Measurements from ENCODE around the gene PRPF40A.

Gene PRPF40A

DNA sequence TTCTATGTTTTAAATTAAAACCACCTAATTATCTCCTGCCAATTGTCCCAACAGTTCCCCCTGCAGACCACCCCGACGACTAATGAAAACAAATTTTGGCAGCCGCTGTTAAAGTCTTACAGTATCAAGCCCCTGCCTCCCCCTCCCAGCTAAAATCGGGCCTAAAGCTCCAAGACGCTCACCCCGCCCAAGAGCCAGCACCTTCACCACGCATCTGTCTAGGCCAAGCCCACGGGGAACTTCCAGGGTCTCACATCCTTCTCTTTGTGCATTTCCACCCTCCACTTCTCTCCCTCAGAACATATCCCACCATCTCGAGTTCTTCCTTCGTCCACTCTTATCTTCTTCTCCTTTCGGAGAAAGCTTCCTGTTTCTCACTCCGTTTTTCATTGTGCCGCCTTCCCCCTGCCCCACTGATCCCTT lies 445 bp downstream of the PRPF40A start:
- DNase-seq = no peak

DNA sequence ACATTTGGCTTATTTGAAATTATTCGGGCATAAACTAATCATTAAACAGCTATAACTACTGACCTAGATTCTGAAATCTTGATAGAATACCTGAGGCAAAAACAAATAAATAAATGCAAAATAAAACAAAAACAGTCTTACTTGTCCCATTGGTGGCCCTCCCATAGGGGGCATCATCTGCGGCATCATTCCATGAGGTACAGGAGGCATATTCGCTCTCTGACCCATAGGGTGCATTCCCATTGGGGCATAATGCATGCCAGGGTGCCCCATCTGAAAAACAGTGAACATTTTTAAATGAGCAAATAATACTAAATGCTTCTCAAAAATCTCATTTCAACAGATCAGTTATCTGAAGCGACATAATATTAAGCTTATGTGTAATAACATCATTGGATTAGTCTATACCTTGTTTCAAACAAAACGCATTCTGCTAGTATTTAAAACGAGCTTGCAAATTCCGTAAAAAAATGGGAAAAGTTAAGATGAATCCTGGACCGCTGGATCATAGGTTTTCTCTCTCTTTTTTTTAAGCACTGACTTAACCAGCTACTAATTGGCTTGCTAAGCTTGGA lies 1.3 kb downstream of the PRPF40A start:
- peak; percentile 45 for DNase-seq

DNA sequence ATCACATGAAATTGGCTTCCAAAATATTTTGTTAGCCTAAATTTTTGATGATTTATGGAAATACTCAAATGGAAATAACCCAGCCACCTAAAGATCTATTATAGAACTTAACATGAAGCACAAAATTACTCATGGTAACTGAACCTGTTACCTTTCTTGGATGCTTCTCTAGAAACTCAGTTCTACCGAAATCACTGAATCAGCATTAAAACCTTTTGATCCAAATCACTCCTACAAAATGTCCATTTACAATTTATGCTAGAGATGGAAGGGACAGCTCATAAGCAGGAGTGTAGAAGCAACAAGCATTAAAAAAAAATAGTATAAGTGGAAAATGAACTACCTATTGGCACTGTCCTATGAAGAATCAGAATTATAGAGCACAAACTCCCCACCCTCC lies 2.1 kb downstream of the PRPF40A start:
- no peak for DNase-seq

DNA sequence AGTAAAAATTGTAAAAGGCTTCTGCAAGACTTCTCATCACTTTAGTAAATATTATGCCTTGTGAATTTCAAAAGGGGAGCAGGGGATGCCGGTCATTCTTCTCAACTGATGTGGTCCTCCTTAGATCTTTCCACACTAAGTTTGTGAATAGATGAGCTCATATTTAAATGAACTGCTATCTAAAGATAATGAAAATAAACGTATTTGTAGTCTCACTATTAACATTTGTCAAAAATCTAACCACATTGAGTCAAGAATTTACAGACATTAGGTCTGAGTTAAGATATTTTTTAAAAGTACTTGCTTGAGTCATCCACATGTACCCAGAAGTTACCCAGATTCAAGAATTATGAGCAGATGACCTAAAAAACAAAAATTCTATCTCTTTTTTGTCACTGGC lies 6.5 kb downstream of the PRPF40A start:
- no peak for DNase-seq

DNA sequence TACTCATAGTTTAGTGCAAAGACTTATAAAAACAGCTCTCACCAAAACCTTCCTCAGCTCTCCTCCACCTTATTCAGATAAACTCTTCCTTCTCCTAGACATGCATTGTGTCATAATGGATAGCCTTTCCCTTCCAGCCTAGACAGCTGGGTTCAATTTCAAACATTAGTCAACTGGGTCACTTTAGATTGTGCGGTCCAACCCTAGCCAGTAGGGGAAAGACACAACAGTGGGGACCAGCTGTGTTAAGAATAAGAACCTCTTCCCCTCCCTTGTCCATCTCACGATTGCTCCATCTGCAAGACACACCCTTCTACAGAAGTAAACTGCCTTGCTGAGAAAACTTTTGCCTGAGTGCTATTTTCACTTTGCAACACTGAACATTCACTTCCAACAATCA lies 8.5 kb downstream of the PRPF40A start:
- DNase-seq = no peak

DNA sequence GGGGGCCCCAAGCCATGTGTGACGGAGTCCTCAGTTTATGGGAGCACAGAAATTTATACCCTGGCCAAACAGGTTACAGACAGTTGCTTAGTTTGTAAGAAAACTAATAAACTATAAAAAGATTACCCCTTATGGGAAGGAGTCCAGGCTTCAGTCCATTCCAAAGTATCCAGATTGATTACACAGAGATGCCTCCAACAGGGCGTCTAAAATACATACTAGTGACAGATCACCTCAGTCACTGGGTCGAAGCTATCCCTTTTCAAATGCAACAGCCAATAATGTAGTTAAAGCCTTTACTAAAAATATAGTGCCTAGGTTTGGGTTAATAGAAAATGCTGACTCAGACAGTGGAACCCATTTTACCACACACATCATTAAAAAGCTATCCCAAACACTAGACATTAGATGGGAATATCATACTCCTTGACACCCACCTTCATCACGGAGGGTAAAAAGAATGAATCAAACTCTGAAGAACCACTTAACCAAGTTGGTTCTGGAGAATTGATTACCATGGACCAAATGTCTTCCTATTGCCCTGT lies 10.7 kb downstream of the PRPF40A start:
- DNase-seq = no peak

DNA sequence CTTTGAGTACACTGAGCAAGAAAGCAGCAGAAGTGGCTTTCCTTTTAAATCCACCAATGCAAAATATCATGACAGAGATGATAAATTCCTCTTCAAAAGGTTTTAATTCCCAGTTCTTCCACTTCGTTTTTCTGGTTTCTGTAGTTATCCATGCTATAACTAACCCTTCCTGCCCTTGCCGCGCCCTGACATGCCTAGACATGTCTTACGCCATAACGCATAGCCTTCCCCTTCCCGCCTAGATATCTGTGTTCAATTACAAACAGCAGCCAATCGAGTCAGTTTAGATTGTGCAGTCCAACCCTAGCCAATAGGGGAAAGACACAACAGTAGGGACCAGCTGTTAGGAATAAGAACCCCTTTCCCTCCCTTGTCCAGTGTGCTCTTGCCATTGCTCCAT lies 16.1 kb downstream of the PRPF40A start:
- no peak for DNase-seq

DNA sequence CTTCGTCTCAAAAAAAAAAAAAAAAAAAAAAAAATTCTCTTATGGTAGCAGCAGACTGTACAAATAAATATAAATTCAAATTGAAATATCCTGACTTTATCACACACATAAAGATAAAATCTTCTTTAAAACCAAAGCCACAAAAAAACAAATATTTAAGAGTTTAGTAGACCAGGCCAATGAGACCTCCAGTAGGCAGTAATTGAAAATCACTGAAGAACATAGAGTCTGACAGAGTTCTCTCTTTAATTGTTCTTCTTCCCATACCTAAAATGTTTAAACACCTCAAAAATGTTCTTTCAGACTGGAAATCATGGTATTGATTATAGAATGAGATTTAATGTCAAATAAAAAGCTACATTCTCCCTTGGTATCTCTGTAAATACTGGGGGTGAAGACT lies 20.8 kb downstream of the PRPF40A start:
- no peak for DNase-seq

DNA sequence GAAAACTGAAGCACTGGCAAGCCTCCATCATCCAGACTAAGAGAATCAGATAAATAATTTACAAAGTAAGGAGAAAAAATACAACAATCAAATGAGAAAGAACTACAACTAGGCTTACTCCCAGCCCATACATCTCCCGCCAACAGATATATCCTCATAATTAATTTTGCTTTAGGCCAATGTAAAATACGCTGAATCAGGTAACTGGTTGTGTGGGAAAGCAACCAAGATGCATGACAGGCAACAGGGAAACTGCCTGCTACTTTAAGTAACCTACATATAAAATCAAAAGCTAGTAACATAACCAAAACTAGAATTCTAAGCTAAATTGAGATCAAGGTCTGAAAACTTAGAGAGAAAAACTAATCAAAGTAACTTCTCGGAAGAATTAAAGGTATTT lies 21.5 kb downstream of the PRPF40A start:
- DNase-seq = no peak

DNA sequence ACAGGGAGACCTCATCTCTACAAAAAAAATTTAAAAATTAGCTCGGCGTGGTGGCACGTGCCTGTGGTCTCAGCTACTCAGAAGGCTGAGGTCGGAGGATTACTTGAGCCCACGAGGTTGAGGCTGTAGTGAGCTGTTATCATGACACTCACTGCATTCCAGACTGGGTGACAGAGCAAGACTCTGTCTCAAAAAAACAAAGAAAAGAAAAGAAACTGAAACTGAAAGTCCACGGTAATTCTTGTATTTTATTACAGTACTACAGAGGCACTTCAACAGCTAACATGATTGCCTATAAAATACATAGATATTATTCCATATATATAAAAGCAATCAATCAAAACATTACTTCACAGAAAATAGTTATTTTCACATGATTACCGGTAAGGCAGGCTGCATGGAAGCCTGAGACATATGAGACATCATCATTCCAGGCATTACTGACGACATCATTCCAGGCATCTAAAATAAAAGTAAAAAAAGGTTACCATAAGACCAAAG lies 23.1 kb downstream of the PRPF40A start:
- DNase-seq = peak; percentile 89

DNA sequence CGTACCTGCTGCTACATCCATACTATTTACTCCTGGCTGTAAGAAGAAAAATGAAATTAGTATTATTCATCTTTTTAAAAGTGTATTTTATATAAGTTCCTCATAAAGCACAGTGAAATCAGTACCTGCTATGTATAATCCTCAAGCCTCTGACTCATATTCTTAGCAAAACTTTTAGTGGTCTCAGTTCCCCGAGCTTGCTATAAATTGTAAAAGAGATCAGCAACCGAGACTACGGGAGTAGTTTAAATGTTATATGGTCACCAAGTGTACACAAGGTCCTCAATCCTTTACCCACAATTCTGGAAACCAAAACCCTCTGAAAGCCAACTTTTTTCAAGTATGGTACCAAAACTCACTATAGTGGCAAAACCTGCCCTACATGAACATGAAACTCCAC lies 24.2 kb downstream of the PRPF40A start:
- DNase-seq = no peak

DNA sequence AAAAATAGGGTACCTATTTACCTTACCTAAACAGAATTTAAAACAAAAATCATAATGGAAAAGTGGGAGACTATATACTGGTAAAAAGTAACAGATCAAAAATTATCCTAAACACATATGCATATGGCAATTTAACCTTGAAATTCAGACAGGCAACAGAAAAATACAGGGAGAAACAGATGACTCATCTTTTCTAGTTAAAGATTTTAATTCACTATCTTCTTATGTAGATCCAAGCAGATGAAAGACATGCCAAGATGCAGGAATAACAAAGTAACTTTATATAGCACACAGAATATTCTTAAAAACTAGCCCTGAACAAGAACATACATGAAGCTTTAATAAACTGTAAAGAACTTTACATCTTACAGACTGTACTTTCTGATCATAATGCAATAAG lies 30.9 kb downstream of the PRPF40A start:
- DNase-seq = no peak

DNA sequence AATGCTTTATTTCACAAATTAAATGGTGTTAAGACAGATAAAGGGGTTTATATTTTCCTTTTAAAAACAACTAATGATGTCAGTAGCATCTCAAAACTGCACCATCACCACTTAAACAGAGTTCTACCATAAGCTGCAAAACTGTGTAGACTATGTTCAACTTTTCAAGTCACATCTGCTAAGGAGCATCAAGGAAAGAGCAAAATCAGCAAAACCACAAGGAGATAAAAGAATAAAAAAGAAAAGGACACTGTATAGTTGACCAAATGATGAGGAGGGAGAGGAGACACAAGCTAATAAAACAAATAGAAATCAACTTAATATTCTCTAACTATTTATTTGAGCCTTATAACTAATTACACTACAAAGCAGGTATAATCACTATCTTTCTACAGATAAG lies 33.9 kb downstream of the PRPF40A start:
- DNase-seq = no peak

DNA sequence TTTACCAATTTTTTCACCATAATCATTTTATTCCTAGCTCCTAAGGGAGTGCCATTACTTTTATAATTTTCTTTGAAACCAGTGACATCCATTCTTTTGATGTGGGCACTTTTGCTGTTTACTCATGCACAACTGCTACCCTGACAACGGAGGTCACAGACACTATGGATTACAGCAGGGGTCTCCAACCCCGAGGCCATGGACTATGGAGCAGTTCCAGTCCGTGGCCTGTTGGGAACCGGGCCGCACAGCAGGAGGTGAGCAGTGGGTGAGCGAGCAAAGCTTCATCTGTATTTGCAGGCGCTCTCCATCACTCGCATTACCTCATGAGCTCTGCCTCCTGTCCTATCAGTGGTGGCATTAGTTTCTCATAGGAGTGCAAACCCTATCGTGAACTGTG lies 34.6 kb downstream of the PRPF40A start:
- DNase-seq = no peak

DNA sequence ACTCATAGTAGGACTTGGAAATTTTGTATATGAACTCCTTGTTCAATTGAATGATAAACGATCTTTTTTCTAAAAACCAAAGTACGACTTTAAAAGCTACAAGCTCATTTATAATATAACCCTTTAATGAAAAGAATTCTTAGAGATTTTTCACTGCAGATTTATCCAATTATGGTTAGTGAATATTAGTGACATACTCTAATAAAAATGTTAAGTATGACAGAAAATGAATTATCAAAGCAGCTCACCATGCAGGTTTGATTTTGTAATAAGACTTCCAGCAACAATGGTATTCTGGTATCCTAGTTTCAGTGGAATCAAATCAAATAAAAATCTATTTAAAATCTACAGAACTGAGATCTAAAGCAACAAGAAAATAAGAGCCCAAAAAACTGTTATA lies 38.5 kb downstream of the PRPF40A start:
- DNase-seq = no peak

DNA sequence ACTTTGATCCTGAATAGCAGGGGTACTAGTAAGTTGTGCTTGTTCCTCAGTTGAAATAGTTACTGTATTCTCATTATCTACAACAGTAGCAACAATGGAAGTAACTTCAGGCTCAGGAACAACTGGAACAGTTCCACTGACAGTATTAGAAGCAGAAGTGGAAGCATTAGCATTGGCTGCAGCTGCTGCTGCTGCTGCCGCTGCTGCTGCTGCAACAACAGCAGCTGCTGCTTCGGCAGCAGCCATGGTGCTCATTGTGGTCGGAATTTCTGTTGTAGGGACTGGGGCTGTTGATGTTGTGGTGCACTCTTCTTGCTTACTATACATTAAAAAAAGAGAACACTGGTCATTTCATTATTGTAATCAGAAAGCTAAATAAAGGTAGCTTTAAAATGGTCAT lies 40.8 kb downstream of the PRPF40A start:
- DNase-seq = no peak

DNA sequence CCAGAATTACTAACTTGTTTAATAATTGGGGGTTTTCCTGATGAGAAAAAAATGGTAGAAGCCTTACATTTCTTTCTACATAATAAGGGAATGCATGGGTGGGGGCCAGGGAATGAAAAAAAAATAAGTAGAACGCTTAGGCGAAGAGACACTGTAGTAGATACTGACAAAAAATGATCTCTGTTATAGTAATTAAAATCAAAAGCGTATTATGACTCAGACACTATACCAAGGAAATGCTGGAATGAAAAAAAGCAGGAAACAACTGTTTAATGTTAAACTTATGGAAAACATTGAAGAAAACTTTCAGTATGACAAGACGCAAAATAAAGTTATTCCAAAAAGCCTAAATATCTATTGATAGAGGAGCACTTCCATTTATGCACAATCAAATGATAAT lies 42.9 kb downstream of the PRPF40A start:
- DNase-seq = no peak

DNA sequence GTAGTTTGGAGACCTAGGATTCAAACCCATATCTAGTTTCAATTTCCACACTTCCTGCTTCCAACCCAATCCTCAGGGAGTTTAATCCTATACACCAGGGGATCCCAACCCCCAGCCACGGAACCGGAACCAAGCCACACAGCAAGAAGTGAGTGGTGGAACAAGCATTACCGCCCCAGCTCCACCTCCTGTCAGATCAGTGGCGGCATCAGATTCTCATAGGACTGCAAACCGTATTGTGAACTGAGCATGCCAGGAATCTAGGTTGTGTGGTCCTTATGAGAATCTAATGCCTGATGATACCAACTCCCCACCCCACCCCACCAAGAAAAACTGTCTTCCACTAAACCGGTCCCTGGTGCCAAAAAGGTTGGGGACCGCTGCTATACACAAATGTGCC lies 52.5 kb downstream of the PRPF40A start:
- no peak for DNase-seq

DNA sequence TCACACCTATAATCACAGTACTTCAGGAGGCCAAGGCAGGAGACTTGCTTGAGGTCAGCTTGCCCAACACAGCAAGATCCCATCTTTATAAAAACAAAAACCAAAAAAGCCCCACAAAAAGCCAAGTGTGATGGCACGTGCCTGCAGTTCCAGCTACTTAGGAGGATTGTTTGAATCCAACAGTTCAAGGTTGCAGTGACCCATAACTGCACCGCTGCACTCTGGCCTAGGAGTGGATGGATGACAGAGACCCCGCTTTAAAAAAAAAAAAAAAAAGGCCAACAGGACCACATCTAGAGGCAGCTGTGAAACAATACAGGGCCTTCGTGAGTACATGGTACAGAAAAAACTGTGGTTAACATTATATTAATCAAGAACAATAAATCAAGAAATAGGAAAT lies 56.2 kb downstream of the PRPF40A start:
- DNase-seq = no peak

DNA sequence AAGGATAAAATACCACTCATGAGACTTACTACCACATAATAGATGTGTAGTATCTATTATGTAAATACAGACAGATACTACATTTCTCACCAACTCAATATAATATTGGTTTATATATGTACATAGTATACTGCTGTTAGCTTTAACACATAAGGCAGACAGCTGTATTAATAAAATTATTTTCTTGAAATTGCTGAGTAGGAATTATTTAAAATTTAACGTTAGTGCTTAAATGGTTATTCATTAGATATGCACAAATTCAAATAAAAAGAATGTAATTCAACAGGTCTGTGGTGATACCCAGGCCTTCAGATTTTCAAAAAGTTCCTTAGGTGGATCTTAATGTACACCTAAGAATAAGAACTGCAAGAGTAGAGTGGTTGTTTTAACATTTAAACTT lies 59.0 kb downstream of the PRPF40A start:
- DNase-seq = no peak

DNA sequence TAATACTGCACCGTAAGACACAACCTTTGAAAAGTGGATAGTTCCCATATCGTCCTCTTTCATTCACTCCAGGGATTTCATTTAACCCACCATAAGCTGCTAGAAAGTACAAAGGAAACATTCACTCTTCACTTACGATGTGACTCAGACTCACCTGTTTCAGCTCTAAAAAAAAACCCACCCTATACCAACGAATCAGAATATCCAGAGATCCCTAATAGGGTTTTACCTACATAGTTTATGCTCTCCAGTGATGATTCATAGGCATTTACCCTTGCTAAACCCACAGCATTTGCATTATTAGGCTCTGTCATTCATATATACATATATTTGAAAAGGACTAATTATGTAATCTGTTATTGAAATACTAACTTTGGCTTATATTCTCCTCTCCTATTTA lies 60.2 kb downstream of the PRPF40A start:
- DNase-seq = no peak

DNA sequence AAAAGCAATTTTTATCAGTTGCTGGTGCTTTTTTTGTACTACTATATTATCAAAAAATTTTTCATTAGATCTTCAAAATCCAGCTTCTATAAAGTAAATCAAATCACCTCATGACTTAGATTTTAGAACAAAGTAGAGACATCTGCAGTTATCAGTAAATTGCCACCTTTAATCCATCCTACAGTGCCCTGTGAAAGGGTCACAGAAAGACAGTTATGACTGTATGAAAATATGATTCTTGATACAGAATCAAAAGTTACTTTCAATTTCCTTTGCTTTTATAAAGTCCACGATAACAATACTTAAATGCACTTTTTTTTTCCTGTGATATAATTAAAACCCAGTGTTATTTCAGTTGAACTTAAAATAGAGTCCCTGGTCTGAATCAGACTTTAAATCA lies 61.4 kb downstream of the PRPF40A start:
- no peak for DNase-seq

DNA sequence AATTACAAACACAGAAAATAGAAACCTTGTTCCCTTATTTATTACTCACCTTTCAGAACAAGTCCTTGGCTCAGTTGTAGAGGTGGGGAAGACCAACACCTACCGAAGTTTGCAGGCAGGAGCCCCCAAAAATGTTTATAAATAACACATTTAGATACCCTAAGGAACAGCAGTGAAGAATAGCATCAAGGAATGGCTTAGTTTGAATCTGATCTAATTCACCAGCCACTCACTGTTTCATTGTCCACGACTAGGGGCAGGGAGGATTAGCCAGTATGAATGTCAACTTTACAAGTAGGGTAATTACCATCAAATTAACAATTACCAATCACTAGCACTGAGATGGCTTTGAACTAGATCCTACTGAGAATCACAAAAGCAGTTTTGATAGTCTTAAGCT lies 65.4 kb downstream of the PRPF40A start:
- no peak for DNase-seq

DNA sequence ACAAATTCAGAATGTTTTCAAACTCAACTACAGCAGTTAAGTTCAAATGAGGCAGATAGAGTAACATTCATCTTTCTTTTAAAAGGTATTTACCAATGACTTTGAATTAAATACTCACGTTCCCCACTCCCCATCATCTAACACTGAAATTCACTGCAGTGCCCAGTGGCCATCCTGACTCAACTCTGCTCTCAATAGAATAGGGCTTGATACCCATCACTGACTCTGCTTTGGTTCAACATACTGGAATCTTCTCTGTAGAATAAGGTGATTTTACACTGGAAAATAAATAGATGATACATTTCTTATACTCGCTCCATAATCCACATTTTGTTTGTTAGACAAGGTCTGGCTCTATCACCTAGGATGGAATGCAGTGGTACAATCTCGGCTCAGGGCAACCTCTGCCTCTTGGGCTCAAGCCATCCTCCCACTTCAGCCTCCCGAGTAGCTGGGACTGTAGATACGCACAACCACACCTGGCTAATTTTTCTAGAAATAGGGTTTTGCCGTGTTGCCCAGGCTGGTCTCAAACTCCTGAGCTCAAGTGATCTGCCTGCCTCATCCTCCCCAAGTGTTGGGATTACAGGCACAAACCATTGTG lies 66.4 kb downstream of the PRPF40A start:
- DNase-seq = no peak

DNA sequence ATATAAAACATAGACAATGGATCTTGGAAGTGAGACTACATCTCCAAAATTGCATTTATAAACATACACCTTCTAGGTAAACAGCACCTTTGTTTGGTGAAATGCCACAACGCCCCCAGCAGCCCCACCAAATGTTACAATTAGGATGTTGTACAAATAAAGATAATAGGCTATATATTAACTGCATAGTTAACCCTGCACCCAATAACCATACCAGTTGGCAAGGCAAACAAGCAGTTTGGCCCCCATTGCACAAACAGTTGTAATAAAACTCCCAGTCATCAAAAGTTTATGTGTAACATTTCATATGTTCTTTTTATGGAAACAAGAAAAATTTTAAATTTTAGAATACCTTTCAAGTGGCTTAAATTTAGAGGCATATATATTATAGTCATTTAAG lies 67.3 kb downstream of the PRPF40A start:
- DNase-seq = no peak
